RWPE2 (cell line): ENCODE data around the gene GNA14.
"Not testable (repeated sequence)": the region's sequence is repeated elsewhere in the genome, so short reads cannot be mapped to it uniquely, and the experiment has no call there.

Source experiments
- ATAC-seq: fragments of 200-7000 bp; cut with Tn5 transposase; 3 replicates; pipeline ENCODE4 v1.9.1; 2021; ENCODE audit warnings: low read depth
- DNase-seq: peaks from one replicate; pipeline ENCODE4 v3.0.0-alpha.2; 2020; ENCODE audit warnings: low spot score
- H3K27ac ChIP-seq: fragments of 450-650 bp; 2 replicates; pipeline ENCODE4 v1.5.1; 2017; ENCODE audit warnings: mild to moderate bottlenecking; ENCODE audit not compliant: poor library complexity, severe bottlenecking
- H3K27me3 ChIP-seq: fragments of 250-450 bp; sonication (Bioruptor Pico); 2 replicates; pipeline ENCODE4 v1.5.1; 2021; ENCODE audit warnings: mild to moderate bottlenecking, moderate library complexity; ENCODE audit not compliant: insufficient read depth, poor library complexity, severe bottlenecking
- H3K36me3 ChIP-seq: fragments of 250-450 bp; sonication (Bioruptor Pico); 2 replicates; pipeline ENCODE4 v1.5.1; 2020; ENCODE audit warnings: low read depth, mild to moderate bottlenecking, moderate library complexity
- H3K4me1 ChIP-seq: fragments of 250-450 bp; sonication (Bioruptor Pico); 2 replicates; pipeline ENCODE4 v1.5.1; 2021; ENCODE audit warnings: mild to moderate bottlenecking, moderate library complexity; ENCODE audit not compliant: insufficient read depth, poor library complexity, severe bottlenecking
- H3K4me3 ChIP-seq: fragments of 250-450 bp; sonication (Bioruptor Pico); 2 replicates; pipeline ENCODE4 v1.5.1; 2021; ENCODE audit warnings: mild to moderate bottlenecking, moderate library complexity; ENCODE audit not compliant: severe bottlenecking
- H3K9me3 ChIP-seq: fragments of 250-450 bp; sonication (Bioruptor Pico); 2 replicates; pipeline ENCODE4 v1.5.1; 2021; ENCODE audit warnings: mild to moderate bottlenecking, moderate library complexity; ENCODE audit not compliant: severe bottlenecking
- TF ChIP-seq, protein P1 (sequence below): fragments of 450-650 bp; IDR thresholded peaks from one replicate; pipeline ENCODE4 v1.5.1; 2017; ENCODE audit warnings: mild to moderate bottlenecking, moderate library complexity; ENCODE audit not compliant: poor library complexity, severe bottlenecking

Gene GNA14

DNA sequence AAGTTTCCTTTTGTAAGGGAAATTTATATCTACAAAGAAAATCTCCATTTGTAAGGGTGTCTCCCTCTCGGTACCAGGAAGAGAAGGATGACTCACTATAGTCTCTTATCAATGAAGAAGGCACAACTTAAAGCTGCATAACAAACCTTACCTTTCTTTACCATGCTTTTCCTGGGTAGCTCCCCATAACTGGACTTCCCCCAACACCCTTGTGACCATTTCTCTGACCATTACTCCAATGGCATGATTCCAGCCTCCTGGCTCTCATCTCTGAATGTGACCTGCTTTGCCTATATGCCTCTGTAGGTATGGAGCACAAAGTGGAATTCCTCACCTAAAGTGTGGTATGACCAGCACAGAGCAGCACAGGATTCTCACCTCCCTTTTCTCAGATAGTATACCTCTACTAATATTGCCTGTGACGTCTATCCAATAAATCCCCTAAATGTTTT is 62.8 kb downstream of the GNA14 start:
- TF ChIP-seq, protein P1, sequence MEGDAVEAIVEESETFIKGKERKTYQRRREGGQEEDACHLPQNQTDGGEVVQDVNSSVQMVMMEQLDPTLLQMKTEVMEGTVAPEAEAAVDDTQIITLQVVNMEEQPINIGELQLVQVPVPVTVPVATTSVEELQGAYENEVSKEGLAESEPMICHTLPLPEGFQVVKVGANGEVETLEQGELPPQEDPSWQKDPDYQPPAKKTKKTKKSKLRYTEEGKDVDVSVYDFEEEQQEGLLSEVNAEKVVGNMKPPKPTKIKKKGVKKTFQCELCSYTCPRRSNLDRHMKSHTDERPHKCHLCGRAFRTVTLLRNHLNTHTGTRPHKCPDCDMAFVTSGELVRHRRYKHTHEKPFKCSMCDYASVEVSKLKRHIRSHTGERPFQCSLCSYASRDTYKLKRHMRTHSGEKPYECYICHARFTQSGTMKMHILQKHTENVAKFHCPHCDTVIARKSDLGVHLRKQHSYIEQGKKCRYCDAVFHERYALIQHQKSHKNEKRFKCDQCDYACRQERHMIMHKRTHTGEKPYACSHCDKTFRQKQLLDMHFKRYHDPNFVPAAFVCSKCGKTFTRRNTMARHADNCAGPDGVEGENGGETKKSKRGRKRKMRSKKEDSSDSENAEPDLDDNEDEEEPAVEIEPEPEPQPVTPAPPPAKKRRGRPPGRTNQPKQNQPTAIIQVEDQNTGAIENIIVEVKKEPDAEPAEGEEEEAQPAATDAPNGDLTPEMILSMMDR = no peak
- Histone ChIP-seq H3K9me3 (no peaks in the 10 kb centered on the region), H3K36me3 (no peaks in the 10 kb centered on the region), H3K27me3 (no peaks in the 10 kb centered on the region), H3K27ac (no peak overlapping the region), H3K4me3 (no peak overlapping the region), H3K4me1 (peaks cover 21% of the 10 kb centered on the region)
- no peak for DNase-seq
- ATAC-seq = no peak

DNA sequence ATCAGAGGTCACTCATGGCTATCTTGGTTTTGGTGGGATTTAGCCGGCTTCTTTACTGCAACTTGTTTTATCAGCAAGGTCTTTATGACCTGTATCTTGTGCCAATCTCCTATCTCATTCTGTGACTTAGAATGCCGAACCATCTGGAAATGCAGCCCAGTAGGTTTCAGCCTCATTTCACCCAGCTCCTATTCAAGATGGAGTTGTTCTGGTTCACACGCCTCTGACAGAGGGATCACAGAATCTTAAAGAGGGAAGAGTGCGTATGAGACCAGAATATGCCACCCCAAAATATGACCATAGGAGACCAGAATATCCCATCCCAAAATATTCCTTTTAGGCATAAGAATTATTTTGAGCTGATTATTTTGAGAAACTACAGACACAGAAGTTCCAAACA is 63.2 kb downstream of the GNA14 start:
- H3K36me3 ChIP-seq, DNase-seq, ATAC-seq, H3K27ac ChIP-seq, H3K27me3 ChIP-seq, H3K9me3 ChIP-seq, H3K4me3 ChIP-seq: not testable (repeated sequence)
- H3K4me1 ChIP-seq = peaks cover 21% of the 10 kb centered on the region

DNA sequence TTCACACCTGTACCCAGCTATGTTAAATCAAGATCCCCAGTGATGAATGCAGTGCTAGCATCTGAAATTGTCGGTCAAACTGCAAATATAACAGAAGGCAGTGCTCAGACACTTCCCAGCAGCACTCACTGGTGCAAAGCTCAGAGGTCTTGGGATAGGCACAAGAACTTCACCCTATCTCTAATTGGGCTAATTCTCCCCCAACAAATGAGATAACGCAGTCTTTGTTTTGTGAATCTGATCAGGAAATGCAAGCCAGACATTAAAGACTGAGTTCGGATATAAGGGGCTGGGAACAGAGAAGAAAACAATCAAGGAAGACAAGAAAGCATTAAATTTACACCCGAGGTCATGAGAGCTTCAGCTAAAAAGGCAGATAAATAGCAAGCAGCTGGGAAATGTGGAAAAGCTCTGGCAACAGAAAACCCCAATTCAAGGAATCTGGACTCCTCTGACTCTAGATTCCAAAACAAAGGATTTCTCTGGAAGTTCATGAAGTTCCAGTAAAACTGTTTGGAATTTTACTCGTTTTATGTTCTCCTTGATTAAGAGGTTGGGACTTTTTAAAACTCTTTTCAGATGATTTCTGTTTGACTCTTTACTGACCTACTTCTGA is 65.1 kb downstream of the GNA14 start:
- Histone ChIP-seq H3K27ac (no peak overlapping the region), H3K9me3 (no peaks in the 10 kb centered on the region), H3K4me1 (peaks cover 4% of the 10 kb centered on the region), H3K36me3 (no peaks in the 10 kb centered on the region), H3K4me3 (no peak overlapping the region), H3K27me3 (no peaks in the 10 kb centered on the region)
- TF ChIP-seq, protein P1 = no peak
- DNase-seq (no peak), ATAC-seq (no peak)

DNA sequence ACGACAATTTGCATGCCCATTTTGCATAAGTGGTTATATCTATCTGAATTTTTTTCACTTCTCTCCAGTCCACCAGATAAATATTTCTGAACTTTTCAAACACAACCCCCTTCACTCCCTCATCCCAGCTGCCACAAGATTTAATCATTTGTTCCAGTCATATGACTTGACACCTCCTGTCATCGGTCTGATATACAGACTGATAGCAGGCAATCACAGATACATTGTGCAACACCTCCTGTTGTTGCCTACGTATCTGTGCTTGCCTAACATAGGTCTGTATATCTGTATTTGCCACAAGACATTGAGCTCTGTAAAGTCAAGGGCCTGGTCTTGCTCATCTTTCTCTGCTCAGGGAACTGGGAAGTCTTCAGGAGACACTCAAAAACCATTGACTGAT is 65.6 kb downstream of the GNA14 start:
- Histone ChIP-seq H3K27ac (no peak overlapping the region), H3K4me3 (no peak overlapping the region), H3K9me3 (no peaks in the 10 kb centered on the region), H3K36me3 (no peaks in the 10 kb centered on the region), H3K4me1 (no peaks in the 10 kb centered on the region), H3K27me3 (no peaks in the 10 kb centered on the region)
- ATAC-seq (no peak), DNase-seq (no peak)
- TF ChIP-seq, protein P1 = no peak

DNA sequence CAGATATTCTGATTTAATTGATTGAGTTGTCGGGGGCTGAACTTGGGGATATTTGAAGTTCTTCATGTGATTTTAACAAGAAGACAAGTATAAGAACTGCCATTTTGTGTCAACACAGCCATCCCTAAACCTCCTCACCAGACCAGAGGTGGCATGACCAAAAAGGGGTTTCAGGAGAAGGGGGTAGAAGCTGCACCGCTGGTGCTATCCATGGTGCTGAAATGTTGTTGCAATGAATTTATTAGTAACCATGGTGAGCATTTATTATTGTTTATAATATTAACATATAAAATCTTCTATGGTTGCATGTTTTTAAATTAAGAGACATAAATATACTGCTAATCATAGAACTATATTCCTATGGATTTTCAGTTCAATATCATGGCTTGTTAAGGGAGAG is 72.3 kb downstream of the GNA14 start:
- no peak overlapping the region for H3K4me3 ChIP-seq
- H3K4me1 ChIP-seq = no peaks in the 10 kb centered on the region
- TF ChIP-seq, protein P1 = no peak
- no peak for DNase-seq
- no peak overlapping the region for H3K27ac ChIP-seq
- no peaks in the 10 kb centered on the region for H3K9me3 ChIP-seq
- ATAC-seq = no peak
- no peaks in the 10 kb centered on the region for H3K27me3 ChIP-seq
- no peaks in the 10 kb centered on the region for H3K36me3 ChIP-seq
